Peyer's patch (tissue), 4 donors: Measurements from ENCODE around the gene GALM. TPM values are rescaled to one million over a fixed set of nuclear protein-coding genes. Genes with fewer than 3 reads are reported as not detected.
A peak's percentile ranks its signal among the peaks of the same experiment; 100 is the strongest.
"Not testable (repeated sequence)": the region's sequence is repeated elsewhere in the genome, so short reads cannot be mapped to it uniquely, and the experiment has no call there.

ENCODE experiments used
- DNase-seq, 3 donors: peaks; one replicate each; pipeline ENCODE4 v3.0.0-alpha.2; 2017 to 2019
- H3K27ac ChIP-seq, 4 donors: fragments of 200-600 bp; sonication (generic); one replicate each; pipeline ENCODE4 v1.5.1; 2016 to 2019
- H3K27me3 ChIP-seq, 2 donors: fragments of 200-600 bp; sonication (generic); one replicate each; pipeline ENCODE4 v1.5.1; 2019
- H3K36me3 ChIP-seq, 3 donors: fragments of 200-600 bp; sonication (generic); one replicate each; pipeline ENCODE4 v1.5.1; 2016 to 2019
- H3K4me1 ChIP-seq, 4 donors: fragments of 200-600 bp; sonication (generic); one replicate each; pipeline ENCODE4 v1.5.1; 2016 to 2019
- H3K4me3 ChIP-seq, 4 donors: fragments of 200-600 bp; sonication (generic); 1 replicate in 3 of 4; 2 replicates in 1 of 4; pipeline ENCODE4 v1.5.1; 2016 to 2019; ENCODE audit warnings: mild to moderate bottlenecking in 1 of 4
- H3K9me3 ChIP-seq, 4 donors: fragments of 200-600 bp; sonication (generic); one replicate each; pipeline ENCODE4 v1.5.1; 2016 to 2019; ENCODE audit warnings: mild to moderate bottlenecking in 1 of 4
- POLR2A ChIP-seq, 2 donors: fragments of 450-650 bp; IDR thresholded peaks; one replicate each; pipeline ENCODE4 v1.5.1; 2017; ENCODE audit warnings: antibody characterized with exemption in 2 of 2, mild to moderate bottlenecking in 2 of 2, moderate library complexity in 2 of 2
- total RNA-seq, 4 donors: library from RNA; depleted of rRNA; stranded (reverse); fragments of >200 nt; gene quantifications; one replicate each; pipeline ENCODE4 v1.1.0, GENCODE V29; 2016
- TF ChIP-seq, protein P1 (sequence below), 6 experiments: fragments of 450-650 bp in 4 of 6; fragments of 200-600 bp in 2 of 6; sonication (generic) in 1 of 6; IDR thresholded peaks; one replicate each; pipeline ENCODE4 v1.5.1; 2017 to 2019; ENCODE audit warnings: antibody characterized with exemption in 6 of 6, mild to moderate bottlenecking in 3 of 6, moderate library complexity in 1 of 6

The GALM gene
- total RNA-seq, 4 donors from 2014 or later: 68.1 to 118 (median 86.0) TPM

DNA sequence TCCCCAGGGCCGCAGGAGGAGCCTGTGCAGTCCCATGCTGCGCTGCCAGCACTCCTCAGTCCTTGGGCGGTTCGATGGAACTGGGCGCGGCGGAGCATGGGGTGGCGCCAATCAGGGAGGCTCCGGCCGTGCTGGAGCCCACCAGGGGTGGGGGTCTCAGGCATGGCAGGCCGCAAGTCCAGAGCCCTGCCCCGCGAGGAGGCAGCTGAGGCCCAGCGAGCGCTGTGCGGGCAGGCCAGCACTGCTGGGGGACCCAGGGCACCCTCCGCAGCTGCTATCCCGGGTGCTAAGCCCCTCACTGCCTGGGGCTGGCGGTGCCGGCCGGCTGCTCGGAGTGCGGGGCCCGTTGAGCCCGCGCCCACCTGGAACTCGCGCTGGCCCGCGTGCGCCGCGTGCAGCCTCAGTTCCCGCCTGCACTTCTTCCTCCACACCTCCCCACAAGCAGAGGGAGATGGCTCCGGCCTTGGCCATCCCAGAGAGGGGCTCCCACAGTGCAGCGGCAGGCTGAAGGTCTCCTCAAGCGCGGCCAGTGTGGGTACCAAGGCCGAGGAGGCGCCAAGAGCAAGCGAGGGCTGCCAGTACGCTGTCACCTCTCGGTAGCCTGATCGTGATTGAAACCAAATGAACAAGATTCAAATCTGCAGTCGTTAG is 22.8 kb upstream of the GALM start:
- H3K4me1 ChIP-seq: no peaks in the 10 kb centered on the region

DNA sequence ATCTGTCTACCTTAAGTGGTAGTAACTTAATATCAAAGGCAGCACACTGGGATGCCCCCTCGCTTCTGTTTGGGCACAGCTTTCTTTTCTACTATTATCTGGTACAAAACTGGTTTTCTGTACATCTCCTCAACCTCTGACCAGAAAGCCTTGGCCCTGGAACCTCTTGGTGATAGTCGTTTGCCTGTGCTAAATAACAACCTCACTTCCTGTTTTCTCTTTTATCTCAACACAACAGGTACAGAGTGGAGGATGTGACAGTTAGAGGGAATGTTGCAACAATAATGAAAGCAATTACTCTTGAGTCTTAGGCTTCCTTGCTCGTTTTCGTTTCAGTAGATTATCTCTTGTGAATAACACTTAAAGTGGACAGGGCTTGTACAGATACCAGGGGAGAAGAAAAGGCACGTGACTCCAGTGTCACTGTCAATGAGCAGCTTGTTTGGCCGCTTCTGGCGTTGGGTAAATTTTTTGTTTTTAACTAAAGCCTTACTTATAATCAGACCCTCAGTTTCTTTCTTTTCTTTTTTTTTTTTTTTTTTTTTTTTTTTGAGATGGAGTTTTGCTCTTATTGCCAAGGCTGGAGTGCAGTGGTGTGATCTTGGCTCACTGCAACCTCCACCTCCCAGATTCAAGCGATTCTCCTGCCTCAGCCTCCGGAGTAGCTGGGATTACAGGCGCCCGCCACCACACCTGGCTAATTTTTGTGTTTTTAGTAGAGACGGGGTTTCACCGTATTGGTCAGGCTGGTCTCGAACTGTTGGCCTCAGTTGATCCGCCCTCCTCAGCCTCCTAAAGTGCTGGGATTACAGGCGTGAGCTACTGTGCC is 22.0 kb upstream of the GALM start:
- H3K27me3 ChIP-seq, DNase-seq, H3K9me3 ChIP-seq, H3K36me3 ChIP-seq, H3K4me3 ChIP-seq, H3K4me1 ChIP-seq: not testable (repeated sequence)
- H3K27ac ChIP-seq: peak overlapping the region; percentile 24 to 56 (median 51)
- TF ChIP-seq, protein P1, sequence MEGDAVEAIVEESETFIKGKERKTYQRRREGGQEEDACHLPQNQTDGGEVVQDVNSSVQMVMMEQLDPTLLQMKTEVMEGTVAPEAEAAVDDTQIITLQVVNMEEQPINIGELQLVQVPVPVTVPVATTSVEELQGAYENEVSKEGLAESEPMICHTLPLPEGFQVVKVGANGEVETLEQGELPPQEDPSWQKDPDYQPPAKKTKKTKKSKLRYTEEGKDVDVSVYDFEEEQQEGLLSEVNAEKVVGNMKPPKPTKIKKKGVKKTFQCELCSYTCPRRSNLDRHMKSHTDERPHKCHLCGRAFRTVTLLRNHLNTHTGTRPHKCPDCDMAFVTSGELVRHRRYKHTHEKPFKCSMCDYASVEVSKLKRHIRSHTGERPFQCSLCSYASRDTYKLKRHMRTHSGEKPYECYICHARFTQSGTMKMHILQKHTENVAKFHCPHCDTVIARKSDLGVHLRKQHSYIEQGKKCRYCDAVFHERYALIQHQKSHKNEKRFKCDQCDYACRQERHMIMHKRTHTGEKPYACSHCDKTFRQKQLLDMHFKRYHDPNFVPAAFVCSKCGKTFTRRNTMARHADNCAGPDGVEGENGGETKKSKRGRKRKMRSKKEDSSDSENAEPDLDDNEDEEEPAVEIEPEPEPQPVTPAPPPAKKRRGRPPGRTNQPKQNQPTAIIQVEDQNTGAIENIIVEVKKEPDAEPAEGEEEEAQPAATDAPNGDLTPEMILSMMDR (IDR thresholded peaks at IDR 0.05): peak in 1 of 6 experiments; percentile 5

More for the DNA sequence above, 22.8 kb upstream of the GALM start:
- Histone ChIP-seq H3K9me3 (no peaks in the 10 kb centered on the region), H3K27me3 (no peaks in the 10 kb centered on the region), H3K36me3 (no peaks in the 10 kb centered on the region), H3K4me3 (no peak overlapping the region), H3K27ac (peak overlapping the region; percentile 24 to 56 (median 51))
- TF ChIP-seq POLR2A (IDR thresholded peaks at IDR 0.05): no peak
- TF ChIP-seq, protein P1 (IDR thresholded peaks at IDR 0.05): no peak
- no peak for DNase-seq

DNA sequence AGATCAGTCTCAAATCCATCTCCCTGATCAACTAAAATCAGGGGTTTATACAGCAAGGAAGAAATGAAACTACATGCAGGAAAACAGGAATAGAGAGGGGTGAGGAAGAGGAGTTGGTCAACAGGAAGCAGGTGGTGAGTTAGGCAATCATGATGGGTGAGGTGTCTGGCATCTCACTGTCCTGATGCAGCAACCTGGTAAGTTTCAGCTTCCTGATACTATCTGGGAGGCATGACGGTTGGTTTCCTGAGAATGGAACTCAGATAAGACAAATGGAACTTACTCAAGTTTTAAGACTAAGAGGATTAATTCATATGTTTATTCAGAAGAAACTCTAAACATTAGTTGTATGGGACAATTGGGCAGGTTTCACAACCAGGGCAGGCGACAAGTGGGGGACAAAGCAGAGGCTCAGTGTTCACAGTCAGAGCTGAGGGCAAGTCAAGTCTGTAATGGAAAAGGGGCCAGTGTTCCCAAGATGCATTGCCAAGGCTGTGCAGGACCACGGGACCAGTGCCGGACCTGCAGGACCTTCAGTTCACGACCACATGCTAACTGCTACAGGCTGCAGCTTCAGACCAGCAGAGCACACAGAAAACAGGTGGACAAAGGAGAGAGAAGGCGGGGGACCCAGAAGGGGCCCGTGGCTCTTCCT is 17.7 kb upstream of the GALM start:
- no peak overlapping the region for H3K27ac ChIP-seq
- no peak for DNase-seq
- H3K4me1 ChIP-seq: peaks cover 0 to 6% (median 2%) of the 10 kb centered on the region in 4 donors
- H3K36me3 ChIP-seq: no peaks in the 10 kb centered on the region
- no peaks in the 10 kb centered on the region for H3K9me3 ChIP-seq
- no peak for TF ChIP-seq POLR2A (IDR thresholded peaks at IDR 0.05)
- TF ChIP-seq, protein P1 (IDR thresholded peaks at IDR 0.05): no peak
- H3K4me3 ChIP-seq: no peak overlapping the region
- no peaks in the 10 kb centered on the region for H3K27me3 ChIP-seq

DNA sequence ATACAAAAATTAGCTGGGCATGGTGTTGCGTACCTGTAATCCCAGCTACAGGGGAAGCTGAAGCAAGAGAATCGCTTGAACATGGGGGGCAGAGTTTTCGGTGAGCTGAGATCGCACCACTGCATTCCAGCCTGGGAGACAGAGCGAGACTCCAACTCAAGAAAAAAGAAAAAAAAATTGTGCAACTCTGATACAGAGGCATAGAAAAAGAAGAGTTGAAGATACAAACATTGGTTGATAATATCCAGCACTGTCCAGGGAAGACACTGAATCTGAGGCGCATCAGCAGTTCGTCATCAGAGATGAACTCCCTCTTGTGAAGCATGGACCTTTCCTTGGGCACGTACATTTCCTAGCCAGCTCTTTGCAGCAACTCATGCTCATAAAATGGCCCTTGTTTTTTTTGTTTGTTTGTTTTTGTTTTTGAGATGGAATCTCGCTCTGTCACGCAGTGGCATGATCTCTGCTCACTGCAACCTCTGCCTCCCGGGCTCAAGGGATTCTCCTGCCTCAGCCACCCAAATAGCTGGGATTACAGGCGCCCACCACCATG is 16.7 kb upstream of the GALM start:
- Histone ChIP-seq H3K27me3 (no peaks in the 10 kb centered on the region), H3K4me1 (peaks cover 0 to 6% (median 2%) of the 10 kb centered on the region in 4 donors), H3K9me3 (no peaks in the 10 kb centered on the region), H3K27ac (no peak overlapping the region), H3K36me3 (no peaks in the 10 kb centered on the region), H3K4me3 (no peak overlapping the region)
- TF ChIP-seq POLR2A (IDR thresholded peaks at IDR 0.05): no peak
- TF ChIP-seq, protein P1 (IDR thresholded peaks at IDR 0.05): no peak
- no peak for DNase-seq

DNA sequence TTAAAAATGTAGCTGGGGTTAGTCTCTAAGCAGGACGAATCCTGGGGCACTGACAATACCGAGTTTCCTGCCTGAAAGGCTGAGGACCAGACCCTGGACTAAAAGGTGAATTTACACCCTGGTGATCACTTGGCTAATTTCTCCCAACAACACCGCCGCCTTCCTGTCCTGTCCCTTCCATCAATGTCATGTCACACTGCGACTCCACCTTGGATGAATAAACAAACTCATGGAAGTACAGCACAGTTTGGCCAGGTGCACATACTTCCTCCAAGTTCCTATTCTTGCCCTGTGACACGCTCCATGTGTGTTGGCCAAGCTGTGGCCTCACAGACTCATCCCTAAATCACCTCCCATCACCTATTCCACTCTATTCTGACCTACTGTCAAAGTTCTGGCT is 15.9 kb upstream of the GALM start:
- DNase-seq: no peak
- no peak overlapping the region for H3K4me3 ChIP-seq
- H3K27ac ChIP-seq: no peak overlapping the region
- no peaks in the 10 kb centered on the region for H3K27me3 ChIP-seq
- H3K9me3 ChIP-seq: no peaks in the 10 kb centered on the region
- no peaks in the 10 kb centered on the region for H3K36me3 ChIP-seq
- TF ChIP-seq, protein P1 (IDR thresholded peaks at IDR 0.05): no peak
- no peak for TF ChIP-seq POLR2A (IDR thresholded peaks at IDR 0.05)
- H3K4me1 ChIP-seq: peaks cover 0 to 6% (median 2%) of the 10 kb centered on the region in 4 donors
